Gastrocnemius medialis (tissue), 4 donors: Measurements from ENCODE around the gene MYO9A. TPM values are rescaled to one million over a fixed set of nuclear protein-coding genes. Genes with fewer than 3 reads are reported as not detected.

Experiments
- ATAC-seq, 2 donors: fragments of 150-250 bp; one replicate each; pipeline ENCODE4 v1.9.1; 2016
- DNase-seq, 2 donors: peaks; one replicate each; pipeline ENCODE4 v3.0.0-alpha.2; 2019
- H3K27ac ChIP-seq, 4 donors: fragments of 200-600 bp; sonication (generic); 1 replicate in 1 of 4; 2 replicates in 3 of 4; pipeline ENCODE4 v1.5.1; 2016 to 2018; ENCODE audit warnings: mild to moderate bottlenecking in 2 of 4, moderate library complexity in 1 of 4
- H3K27me3 ChIP-seq, 3 donors: fragments of 200-600 bp; sonication (generic) in 2 of 3; 1 replicate in 1 of 3; 2 replicates in 2 of 3; pipeline versions ENCODE4 v1.5.1 to v1.6.0; 2016 to 2019; ENCODE audit warnings: mild to moderate bottlenecking in 1 of 3, moderate library complexity in 1 of 3
- H3K36me3 ChIP-seq, 2 donors: fragments of 200-600 bp; sonication (generic) in 1 of 2; one replicate each; pipeline ENCODE4 v1.5.1; 2017 to 2018
- H3K4me1 ChIP-seq, 2 donors: fragments of 200-600 bp; sonication (generic) in 1 of 2; one replicate each; pipeline ENCODE4 v1.5.1; 2016 to 2017; ENCODE audit warnings: mild to moderate bottlenecking in 2 of 2
- H3K4me3 ChIP-seq, 4 donors: fragments of 200-600 bp; sonication (generic) in 3 of 4; 1 replicate in 1 of 4; 2 replicates in 3 of 4; pipeline ENCODE4 v1.5.1; 2016 to 2019; ENCODE audit warnings: mild to moderate bottlenecking in 2 of 4
- H3K9me3 ChIP-seq, 3 donors: fragments of 200-600 bp; sonication (generic) in 2 of 3; 1 replicate in 1 of 3; 2 replicates in 2 of 3; pipeline ENCODE4 v1.5.1; 2016 to 2019
- POLR2A ChIP-seq, 2 donors: fragments of 450-650 bp; IDR thresholded peaks; one replicate each; pipeline ENCODE4 v1.6.1; 2017; ENCODE audit warnings: antibody characterized with exemption in 2 of 2, mild to moderate bottlenecking in 2 of 2, moderate library complexity in 2 of 2
- in situ Hi-C, 4 donors: fragments of 200-750 bp; cut with MboI; loops; one replicate each; pipeline versions ENCODE4 v1.15.0 to v1.8.0; 2017; ENCODE audit warnings: low sequenced_read_pairs in 4 of 4
- intact Hi-C: fragments of 100-400 bp; cut with DNase I; formaldehyde crosslinking; loops from one replicate; pipeline ENCODE4 v1.15.1; 2023; ENCODE audit warnings: low total_unique reads
- total RNA-seq, 4 donors: library from RNA; depleted of rRNA; stranded (reverse); fragments of >200 nt; gene quantifications; one replicate each; pipeline versions ENCODE4 v1.1.0 to v1.2.3, GENCODE V29; 2016
- TF ChIP-seq, protein P1 (sequence below), 5 experiments: fragments of 450-650 bp in 3 of 5; fragments of 200-600 bp in 2 of 5; sonication (generic) in 2 of 5; IDR thresholded peaks in 4 of 5; conservative IDR thresholded peaks in 1 of 5; 1 replicate in 4 of 5; 2 replicates in 1 of 5; pipeline ENCODE4 v1.5.1; 2016 to 2019; ENCODE audit warnings: antibody characterized with exemption in 5 of 5, mild to moderate bottlenecking in 3 of 5, moderate library complexity in 3 of 5

MYO9A gene
- total RNA-seq, 4 donors from 2014 or later = 21.0 to 40.9 (median 24.2) TPM

DNA sequence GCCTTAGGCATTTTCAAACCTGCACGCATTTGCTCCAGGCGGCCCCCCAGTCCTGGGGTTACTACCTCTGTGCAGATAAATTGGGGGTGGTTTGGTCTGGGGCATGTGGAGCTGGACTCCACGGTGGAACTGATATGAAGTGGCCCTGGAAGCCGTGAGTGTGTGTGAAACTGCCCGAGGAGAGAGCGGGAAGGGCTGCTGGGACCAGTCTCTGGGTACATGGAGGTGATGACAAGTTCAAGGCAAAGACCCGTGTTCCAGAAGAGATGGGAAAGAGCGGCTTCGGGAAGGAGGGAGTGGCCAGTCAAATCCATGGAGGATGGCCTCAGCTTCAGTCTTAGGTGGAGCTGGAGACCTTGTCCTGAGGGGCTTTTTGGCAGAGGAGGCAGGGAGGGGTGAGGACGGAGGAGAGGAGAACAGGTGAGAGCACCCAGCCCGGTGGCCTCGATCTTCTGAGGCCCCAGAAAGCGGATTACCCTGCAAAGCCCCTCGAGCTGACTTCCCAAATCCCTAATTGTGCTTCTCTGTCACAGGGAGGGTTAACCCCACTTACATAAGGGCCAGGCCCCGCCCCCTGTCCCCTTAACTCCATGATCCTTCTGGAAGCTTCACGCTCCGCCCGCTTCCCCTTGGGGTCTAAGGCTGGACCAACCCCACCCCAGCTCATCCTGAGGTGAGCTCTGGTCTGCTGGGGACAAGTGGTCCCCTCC lies 309.5 kb downstream of the MYO9A start:
- Histone ChIP-seq H3K4me3 (no peak overlapping the region), H3K36me3 (no peaks in the 10 kb centered on the region), H3K4me1 (peaks cover 0 to 3% of the 10 kb centered on the region in 2 donors), H3K27me3 (no peaks in the 10 kb centered on the region), H3K9me3 (no peaks in the 10 kb centered on the region), H3K27ac (no peak overlapping the region)
- TF ChIP-seq, protein P1, sequence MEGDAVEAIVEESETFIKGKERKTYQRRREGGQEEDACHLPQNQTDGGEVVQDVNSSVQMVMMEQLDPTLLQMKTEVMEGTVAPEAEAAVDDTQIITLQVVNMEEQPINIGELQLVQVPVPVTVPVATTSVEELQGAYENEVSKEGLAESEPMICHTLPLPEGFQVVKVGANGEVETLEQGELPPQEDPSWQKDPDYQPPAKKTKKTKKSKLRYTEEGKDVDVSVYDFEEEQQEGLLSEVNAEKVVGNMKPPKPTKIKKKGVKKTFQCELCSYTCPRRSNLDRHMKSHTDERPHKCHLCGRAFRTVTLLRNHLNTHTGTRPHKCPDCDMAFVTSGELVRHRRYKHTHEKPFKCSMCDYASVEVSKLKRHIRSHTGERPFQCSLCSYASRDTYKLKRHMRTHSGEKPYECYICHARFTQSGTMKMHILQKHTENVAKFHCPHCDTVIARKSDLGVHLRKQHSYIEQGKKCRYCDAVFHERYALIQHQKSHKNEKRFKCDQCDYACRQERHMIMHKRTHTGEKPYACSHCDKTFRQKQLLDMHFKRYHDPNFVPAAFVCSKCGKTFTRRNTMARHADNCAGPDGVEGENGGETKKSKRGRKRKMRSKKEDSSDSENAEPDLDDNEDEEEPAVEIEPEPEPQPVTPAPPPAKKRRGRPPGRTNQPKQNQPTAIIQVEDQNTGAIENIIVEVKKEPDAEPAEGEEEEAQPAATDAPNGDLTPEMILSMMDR (IDR thresholded peaks at IDR 0.05 in 4 of 5, conservative IDR thresholded peaks at IDR 0.05 in 1 of 5) = no peak
- no peak for TF ChIP-seq POLR2A (IDR thresholded peaks at IDR 0.05)
- ATAC-seq (no peak), DNase-seq (no peak)
- in situ Hi-C loops (loop anchor here in 3 of 4 donors (10.0 kb wide), 1 partner anchor 64 kb away; no protein-coding TSS in a partner anchor), intact Hi-C loops (no loop called here)

DNA sequence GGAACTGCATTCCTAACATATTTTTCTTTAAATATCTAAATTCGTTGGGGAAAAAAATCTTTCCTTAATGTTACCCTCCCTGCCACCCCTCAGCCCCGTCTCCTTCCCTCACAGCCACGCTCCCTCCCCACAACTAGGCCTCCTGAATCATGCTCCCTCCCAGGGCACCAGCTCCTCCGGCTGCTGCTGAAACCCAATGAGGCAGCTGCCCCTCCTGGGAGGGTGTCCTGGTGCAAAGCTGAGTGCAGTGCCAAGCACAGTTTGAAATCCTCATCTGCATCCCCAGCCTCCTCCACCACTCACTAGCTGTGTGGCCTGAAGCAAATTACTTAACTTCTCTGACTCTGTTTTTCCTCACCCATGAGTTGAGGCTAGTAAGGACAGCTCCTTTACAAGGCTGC lies 310.3 kb downstream of the MYO9A start:
- Histone ChIP-seq H3K36me3 (no peaks in the 10 kb centered on the region), H3K4me1 (no peaks in the 10 kb centered on the region), H3K4me3 (no peak overlapping the region), H3K9me3 (no peaks in the 10 kb centered on the region), H3K27ac (no peak overlapping the region), H3K27me3 (no peaks in the 10 kb centered on the region)
- intact Hi-C loops = no loop called here
- DNase-seq (no peak), ATAC-seq (no peak)
- in situ Hi-C loops = loop anchor here in 3 of 4 donors (10.0 kb wide), 1 partner anchor 63 kb away; no protein-coding TSS in a partner anchor
- TF ChIP-seq, protein P1 (IDR thresholded peaks at IDR 0.05 in 4 of 5, conservative IDR thresholded peaks at IDR 0.05 in 1 of 5) = no peak
- no peak for TF ChIP-seq POLR2A (IDR thresholded peaks at IDR 0.05)

DNA sequence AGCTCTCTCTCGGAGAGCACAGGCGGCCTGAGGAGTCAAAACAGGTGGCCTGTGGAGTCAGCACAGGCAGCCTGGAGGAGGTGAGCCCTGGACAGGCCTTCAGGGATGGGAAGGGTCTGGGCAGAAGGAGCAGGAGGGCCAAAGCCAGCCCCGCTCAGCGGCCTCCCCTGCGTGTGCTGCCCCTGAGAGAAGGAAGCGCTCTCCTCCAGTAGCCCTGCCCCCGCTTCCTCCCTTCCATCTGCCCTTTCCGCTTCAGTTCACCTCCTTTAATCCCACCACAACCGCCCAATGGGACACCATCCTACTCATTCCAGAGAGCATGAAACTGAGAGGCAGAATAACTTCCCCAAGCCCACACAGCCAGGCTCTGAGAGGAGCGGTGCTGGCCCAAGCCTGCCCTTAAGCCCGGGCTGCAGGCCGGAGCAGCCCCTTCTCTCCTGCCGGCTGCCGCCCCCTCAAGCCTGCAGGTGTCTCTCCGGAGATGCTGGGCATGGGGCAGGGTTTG lies 310.8 kb downstream of the MYO9A start:
- H3K4me3 ChIP-seq = no peak overlapping the region
- no peak for ATAC-seq
- H3K27ac ChIP-seq = no peak overlapping the region
- intact Hi-C loops (no loop called here), in situ Hi-C loops (loop anchor here in 3 of 4 donors (10.0 kb wide), 1 partner anchor 62 kb away; no protein-coding TSS in a partner anchor)
- no peaks in the 10 kb centered on the region for H3K4me1 ChIP-seq
- H3K36me3 ChIP-seq = no peaks in the 10 kb centered on the region
- DNase-seq = no peak
- no peaks in the 10 kb centered on the region for H3K9me3 ChIP-seq
- no peaks in the 10 kb centered on the region for H3K27me3 ChIP-seq
- no peak for TF ChIP-seq POLR2A (IDR thresholded peaks at IDR 0.05)
- TF ChIP-seq, protein P1 (IDR thresholded peaks at IDR 0.05 in 4 of 5, conservative IDR thresholded peaks at IDR 0.05 in 1 of 5) = no peak

DNA sequence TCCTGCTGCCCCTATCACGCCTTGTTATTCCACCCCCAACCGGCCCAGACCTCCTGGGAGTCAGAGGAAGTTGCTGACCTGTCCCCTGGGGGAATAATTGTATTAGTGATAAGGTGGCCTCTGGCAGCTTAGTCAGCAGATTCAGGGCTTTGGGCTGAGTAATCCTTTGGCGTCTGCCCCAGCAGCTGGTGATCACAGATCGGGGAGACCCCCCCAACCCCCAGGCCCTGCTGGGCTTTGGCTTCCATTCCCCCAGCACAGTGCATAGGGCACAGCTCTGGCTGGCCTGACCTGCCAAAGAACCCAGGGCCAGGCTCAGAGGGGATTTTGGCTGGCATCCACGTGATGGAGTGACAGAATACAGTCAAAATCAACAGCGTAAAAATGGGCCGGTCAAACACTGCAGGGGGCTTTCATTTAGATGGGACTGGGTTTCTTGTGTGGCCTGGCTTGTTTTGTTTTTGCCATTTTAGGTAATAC lies 311.5 kb downstream of the MYO9A start:
- Histone ChIP-seq H3K36me3 (no peaks in the 10 kb centered on the region), H3K4me1 (no peaks in the 10 kb centered on the region), H3K9me3 (no peaks in the 10 kb centered on the region), H3K27me3 (no peaks in the 10 kb centered on the region), H3K4me3 (no peak overlapping the region), H3K27ac (no peak overlapping the region)
- DNase-seq (no peak), ATAC-seq (no peak)
- in situ Hi-C loops (loop anchor here in 3 of 4 donors (10.0 kb wide), 1 partner anchor 62 kb away; no protein-coding TSS in a partner anchor), intact Hi-C loops (no loop called here)
- TF ChIP-seq, protein P1 (IDR thresholded peaks at IDR 0.05 in 4 of 5, conservative IDR thresholded peaks at IDR 0.05 in 1 of 5) = no peak
- no peak for TF ChIP-seq POLR2A (IDR thresholded peaks at IDR 0.05)
